ENCODE data around the gene TRMT6.

The TRMT6 gene

DNA sequence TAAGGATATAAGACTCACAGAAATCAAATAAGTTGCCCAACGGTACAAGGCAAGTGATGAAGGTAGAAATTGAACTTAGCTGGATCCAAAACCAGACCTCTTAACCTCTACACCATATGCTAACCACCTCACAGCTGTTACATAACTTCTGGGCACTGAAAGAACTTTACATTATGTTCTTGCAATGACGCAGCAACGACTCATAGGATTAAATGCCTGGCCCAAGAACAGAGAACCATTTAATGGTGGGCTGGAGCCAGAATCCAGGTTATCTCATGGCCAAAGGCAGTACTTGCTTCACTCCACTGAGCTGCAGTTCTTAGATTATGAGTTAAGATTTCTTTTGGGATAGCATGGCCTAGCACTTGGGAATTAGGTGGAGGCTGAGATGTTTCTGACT, 4.4 kb downstream of the TRMT6 start:
- no peak for DNase-seq

DNA sequence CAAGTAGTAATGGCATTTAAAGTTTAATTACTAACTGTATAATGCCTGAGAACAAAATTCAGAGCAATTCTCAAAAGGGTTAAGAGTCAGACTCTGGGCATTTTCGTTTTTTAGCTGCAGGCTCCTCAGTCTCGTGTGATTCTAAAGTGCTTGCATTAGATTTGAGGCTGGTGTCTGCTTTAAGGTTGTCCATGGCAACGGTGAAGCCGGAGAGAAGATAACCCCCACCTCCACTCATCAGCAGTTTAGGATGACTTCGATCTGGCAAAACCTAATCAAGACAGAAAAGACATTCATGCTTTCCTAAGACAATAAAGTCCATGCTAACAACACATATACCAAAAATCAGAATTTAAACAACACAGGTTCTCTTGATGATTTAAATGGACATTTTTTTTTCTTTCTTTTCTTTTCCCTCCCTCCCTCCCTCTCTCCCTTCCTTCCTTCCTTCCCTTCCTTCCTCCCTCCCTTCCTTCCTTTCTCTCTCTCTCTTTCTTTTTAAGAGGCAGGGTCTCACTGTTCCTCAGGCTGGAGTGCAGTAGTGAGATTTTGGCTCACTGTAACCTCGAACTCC, 11.8 kb downstream of the TRMT6 start:
- no peak for DNase-seq

DNA sequence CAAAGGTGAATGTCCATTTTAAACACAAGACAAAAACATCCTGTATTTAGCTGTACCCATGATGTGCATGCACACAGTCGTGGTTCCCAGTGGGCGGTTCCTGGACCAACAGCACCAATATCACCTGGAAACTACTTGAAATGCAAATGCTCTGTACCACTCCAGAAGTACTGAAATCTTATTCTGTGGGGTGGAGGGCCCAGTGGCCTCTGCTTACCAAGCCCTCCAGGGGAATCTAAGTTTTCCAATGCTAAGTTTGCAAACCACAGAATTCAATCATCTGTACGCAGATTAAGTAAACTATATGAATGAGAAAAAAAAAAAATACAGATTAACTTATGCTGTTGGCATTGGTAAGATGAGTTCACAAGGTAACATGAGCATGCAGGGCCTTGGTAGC, 14.1 kb downstream of the TRMT6 start:
- no peak for DNase-seq

DNA sequence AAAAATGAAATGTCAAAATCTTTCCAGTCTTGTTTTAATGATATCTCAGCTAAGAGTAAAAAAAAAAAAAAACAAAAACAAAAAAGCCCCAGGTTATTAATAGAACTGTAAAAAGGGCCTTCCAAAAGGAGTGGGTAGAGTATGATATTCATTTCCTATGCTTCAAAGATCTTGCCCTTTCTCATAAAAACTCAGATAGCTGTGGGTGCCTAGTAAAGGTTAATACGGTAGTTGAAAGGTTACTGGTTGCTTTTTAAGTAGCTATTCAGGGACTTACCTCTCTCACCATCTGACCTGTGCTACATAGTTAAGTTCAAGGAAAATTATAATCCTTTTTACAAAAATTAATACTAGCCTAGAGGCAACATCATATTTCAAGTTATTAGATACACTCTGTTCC, 14.9 kb downstream of the TRMT6 start:
- no peak for DNase-seq

DNA sequence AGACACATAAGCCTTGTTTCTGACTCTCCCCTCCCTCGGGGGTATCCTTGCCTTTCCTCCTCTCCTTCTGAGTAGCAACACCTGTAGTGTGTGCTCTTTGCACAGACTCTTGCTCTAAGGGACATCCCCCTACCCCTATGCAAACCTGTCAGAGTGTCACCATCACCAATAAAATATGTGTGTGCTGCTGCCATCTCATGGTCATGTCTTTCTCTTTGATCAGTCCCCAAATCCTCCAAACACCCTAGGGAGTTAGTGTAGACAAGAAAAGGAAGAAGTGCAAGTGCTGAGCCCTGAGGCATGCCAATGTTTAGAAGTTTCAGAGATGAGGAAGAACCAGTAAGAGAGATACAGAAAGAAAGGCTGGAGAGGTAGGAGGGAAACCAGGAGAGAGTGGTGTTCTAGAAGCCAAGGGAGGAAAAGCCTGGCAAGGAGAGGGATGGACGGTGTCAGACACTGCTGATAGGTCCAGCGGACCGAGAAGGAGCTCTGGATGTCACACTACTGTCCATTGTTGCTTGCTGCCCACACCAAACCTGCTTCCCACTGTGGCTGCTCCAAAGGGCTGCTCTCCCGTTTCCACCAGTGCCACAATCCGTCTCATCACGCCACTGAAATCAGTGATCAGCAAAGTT, 16.4 kb downstream of the TRMT6 start:
- DNase-seq = no peak

DNA sequence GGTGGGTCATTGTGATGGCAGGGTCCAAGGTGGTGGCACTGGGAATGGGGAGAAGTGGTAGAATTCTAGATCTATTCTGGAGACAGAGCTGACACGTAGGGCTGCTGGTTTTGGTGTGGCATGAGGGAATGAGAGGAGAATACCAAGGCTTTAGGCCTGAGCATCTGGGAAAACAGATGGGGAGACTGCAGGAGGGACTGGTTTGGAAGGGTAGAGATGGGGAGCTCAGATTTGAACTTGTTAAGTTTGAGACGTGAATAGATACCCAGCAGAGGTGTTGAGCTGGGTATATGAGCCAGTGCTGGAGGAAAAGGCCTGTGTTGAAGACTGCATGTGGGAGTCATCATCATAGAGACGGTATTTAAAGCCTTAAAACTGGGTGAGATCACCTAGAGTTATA, 17.5 kb downstream of the TRMT6 start:
- no peak for DNase-seq

DNA sequence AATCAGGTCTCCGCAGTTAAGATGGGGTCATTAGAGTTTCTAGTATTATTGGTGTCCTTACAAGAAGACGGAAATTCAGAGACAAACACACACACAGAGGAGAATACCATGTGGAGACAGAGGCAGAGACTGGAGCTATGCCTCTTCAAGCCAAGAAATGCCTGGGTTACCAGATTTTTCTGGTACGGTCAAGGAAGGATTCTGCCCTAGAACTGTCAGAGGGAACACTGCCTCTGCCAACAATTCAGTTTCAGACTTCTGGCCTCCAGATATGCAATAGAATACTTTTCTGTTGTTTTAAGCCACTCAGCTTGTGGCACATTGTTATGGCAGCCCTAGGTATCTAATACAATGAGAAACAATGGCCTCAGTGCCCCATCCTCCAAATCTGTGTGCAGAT, 18.9 kb downstream of the TRMT6 start:
- DNase-seq = no peak

DNA sequence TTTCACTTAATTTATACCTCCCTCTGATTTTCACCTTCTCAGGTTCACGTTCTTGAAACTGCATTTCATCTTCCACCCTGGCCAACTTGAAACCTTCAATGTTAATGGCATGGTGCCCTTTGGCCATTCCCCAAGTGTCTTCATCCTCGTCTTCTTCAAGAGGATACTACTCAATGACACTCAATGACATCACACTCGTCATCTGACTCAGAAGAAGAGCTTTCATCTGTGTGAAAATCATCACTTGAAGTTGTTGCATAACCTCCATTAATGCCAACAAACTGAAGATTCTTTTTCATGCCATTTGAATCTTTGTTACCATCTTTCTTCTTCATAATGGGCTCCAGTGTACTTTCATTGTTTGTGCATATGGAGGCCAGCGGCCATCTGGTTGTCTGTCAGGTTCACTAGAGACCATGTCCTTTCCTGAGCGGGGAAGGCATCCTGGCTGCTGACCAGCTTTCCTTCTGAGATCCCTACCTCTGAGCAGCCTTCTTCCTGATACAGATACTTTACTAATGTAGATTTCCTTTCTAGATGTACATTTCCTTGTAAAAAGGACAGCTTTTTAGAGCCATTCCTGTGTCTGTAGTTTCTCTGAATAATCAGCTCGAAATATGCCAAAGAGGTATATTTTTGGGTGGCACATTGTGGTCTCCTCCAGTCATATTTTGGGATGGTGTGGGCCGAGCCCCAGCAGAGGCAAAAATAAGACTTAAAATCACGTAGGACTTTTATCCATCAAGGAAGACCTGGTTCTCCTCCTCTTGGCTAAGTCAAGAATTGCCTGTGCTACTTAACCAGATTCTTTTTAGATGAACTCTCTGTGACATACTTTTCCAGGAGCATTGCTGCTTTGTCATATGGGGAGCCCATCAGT, 21.3 kb downstream of the TRMT6 start:
- no peak for DNase-seq

DNA sequence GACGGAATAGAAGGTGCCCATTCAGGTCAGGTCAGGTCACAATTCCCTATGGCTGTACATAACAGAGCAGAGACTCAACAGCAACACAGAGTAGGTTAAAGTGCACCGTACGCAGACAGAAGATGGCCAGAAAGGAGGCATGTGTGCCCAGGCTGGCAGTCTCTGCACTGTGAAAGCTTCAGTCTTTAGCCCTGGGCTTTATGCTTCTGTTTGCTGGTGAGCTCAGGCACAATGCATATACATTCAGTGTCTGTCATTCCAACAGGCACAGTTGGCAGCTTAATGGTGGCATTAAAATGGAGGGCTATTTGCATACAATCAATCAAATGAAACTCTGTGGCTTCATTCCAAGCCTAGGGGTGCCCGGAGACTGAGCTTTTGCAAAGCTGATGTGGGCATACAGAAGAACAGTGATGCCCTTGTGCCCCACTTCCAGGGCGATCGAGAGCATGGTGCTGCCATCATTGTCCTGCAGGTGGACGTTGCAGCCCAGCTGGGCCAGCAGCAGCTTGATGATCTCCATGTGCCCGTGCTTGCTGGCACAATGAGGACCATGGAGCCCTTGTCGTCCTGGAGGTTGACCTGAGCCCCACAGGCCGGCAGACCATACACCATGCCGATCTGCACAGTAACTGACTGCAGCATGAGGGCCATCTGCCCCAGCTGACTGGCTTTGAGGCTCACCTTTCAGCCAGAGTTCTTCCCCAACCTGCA, 22.4 kb downstream of the TRMT6 start:
- DNase-seq = no peak

DNA sequence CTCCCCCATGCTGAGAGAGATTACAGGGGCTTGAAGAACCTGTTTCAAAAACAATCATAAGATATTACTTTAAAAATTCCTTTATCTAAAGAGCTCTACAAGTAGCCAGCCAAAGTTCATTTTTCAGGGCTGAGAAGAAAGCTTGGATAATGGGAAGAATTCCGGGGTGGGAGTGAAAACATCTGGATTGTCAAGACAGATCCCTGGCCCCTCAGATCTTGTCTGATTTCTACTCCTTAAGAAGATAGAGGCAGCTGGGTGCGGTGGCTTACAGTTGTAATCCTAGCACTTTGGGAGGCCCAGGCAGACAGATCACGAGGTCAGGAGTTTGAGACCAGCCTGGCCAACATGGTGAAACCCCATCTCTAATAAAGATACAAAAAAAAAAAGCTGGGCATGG, 24.8 kb downstream of the TRMT6 start:
- no peak for DNase-seq

DNA sequence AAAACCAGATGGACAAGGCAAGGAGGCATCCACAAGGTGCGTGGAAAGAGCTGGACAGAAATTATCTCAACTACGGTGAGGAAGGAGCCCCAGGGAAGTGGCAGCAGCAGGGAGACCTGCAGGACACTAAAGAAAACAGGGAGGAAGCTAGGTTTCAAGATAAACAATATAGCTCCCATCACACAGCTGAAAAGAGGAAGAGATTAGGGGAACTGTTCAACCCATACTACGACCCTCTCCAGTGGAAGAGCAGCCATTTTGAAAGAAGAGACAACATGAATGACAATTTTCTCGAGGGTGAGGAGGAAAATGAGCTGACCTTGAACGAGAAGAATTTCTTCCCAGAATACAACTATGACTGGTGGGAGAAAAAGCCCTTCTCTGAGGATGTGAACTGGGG, 26.8 kb downstream of the TRMT6 start:
- DNase-seq = no peak

DNA sequence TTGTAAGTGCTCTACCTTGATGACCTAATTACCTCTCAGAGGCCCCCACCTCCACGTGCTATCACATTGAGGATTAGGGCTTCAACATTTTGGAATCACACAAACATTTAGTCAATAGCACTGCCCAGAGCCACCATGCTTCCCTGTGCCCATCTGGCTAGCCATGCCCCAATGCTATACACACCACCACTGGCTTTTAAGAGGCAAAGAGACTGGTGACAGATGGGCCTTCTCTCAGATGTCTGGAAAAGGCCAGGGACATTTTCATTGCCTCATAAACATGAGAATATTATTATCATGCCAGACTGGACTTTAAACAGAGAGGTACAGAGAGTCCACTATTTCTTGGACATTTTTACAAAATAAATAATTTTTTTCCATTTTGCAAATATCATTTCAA, 29.8 kb downstream of the TRMT6 start:
- no peak for DNase-seq

DNA sequence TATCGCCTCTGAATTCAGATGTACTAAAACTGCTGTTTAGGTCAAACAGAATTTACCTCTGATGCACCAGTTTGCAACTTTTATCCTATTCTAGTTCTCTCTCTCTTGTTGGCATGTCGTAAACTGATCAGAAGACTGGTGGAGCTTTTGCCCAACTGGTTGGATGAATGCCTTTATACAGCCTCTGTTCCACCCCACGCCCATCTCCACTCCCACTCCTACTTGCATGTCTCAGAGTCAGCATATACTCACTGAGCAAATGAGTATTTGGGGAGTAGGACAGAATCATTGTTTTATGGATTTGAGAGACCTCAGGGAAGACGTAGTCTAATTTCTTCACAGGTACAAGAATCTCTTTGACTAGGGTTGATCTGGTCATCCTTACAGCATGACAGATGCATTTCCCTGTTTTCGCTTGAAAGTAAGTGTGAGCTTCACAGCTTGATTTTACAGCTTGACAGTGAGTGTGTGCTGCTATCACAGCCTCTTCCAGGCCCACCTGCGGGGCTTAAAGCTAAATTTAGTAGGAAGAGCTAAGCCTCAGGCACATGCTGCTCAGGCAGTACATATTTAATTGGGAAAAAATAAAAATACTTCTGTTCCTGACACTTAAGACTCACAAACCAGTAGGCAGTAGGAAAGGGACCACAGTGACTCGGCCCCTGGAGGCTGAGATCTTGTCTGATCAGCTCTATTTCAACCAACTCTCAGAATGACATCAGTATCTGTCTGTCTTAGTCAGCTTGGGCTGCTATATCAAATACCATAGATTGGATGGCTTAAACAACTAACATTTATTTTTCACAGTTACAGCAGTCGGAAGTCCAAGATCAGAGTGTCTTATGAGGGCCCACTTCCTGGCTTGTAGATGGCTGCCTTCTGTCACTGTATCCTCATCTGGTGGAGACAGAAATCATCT, 30.4 kb downstream of the TRMT6 start:
- no peak for DNase-seq

DNA sequence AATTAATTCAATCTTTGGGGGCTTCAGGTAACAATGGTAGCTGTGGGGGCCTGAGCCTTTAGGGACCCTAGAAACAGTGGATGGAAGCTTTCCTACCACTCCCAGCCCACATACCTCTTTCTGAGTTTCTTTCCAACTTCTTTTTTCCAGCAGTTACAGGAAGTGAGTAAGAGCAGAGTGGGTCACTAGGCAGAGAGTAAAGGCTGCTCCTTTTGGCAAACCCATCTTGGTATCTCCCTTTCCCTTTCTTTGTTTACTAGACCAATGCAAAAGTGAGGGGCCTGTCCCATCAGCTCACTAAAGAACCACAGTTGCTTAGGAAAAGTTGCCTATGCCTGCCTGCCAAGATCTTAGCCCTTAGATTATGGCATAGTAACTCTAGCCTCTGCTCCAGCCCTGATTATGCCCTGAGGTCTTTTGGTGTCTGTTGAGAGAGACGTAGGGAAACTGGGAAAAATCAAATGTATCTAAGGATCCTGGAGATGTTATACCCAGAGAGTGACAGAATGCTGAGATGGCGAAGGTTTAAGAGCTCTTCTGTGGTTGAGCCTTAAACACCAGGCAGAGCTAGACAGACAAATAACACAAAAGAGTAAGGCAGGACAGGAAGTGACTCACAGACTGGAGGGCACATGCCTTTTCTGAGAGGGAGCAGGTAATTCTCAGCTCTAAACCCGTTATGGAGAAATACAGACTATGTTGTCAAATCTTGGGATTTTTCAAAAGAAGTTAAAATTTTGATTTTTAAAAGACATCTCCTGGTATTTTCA, 31.3 kb downstream of the TRMT6 start:
- DNase-seq = no peak

DNA sequence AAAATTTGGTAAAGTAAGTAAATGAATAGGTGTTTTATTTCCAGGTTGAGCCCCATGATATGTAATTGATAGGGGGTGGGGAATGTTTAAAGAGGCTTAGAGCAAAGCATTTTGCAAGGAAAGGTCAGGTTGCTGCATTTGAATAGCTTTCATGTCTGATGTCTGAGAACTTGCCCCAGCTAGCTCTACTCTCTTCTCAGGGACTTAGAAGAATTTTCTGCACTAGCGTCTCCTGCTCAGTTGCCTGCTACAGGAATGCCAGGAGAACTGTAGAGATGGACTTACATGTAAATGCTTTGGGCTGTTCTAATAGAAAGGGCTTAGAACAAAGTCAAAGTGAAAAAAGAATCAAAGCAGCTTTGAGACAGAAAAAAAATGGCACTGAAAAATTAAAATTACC, 35.5 kb downstream of the TRMT6 start:
- no peak for DNase-seq

DNA sequence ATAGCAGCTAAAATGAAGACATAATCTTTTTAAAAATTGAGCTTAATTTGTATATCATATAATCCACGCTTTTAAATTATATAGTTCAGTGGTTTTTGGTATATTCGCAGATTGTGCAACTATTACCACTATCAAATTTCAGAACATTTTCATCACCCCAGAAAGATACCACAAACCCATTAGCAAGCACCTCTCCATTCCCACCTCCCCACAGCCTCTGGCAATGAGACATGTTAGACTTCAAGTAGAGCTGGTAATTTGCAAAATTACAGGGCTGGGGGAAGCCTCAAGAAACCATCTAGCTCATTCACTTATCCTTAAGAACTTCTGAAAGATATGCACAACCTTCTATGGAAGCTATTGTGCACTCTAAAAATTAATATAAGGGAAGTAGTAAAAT, 37.2 kb downstream of the TRMT6 start:
- DNase-seq = no peak

DNA sequence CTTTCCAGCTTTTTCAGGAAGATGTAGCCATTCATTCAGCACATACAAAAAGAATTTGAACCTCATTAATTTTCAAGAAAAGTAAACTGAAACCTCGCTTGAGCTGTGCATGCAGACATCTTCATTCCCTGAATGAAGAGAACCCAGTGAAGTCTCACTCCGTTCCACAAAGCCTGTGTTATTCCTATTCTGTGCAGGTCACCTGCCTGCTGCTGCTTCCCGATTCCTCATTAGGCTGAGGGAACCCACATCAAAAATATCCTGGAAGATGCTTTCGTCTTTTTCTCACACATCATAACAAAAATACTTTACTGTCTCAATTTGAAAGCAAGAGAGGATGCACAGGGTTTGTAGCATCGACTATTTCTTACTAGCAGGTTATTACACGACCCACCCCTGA, 40.1 kb downstream of the TRMT6 start:
- no peak for DNase-seq

DNA sequence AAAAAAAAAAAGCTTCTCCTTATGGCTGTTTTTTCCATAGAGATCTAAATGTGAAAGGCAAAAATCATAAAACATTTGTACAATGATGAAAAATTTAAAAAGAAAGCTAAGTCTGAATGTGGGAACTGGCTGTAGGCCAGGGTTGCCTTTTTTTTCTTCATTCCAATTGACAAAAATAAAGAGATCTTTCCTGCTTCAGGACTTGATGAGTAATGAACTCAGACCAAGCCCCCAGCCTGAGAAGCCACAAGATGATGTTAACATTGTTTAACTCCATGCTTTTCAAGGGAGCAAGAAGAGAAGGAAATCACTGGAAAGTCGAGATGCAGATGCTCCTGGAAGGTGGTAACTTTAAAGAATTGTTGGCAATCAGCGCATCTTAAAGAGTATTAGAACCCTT, 41.4 kb downstream of the TRMT6 start:
- DNase-seq = no peak

DNA sequence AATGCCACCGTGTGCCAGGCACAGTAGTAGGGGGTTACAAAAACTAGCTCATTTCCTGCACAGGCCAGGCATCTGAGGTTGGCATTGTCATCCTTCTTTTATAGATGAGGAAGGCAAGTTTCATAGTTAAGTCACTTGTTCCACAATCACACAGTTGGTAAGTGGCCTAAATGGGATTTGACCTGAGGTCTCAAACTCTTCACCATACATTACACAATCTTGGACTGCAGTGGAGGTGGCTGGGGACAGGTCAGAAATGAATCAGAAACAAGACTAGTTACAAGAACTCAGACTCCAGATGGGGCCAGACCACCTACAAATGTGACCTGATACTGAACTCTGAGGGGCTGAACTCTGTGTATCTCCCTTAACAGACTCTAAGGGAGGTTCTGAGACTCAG, 49.4 kb downstream of the TRMT6 start:
- no peak for DNase-seq

DNA sequence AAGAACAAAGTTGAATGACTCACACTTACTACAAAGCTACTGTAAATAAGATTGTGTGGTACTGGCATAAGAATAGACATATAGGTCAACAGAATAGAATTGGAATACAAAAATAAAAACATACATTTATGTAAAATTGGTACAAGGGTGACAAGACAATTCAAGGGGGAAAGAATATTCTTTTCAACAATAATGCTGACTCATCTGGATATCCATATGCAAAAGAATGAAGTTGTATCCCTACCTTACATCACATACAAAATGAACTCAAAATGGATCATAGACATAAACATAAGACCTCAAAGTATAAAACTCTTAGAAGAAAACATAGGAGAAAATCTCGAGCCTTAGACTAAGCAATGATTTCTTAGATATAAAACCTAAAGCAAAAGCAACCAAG, 50.9 kb downstream of the TRMT6 start:
- no peak for DNase-seq

DNA sequence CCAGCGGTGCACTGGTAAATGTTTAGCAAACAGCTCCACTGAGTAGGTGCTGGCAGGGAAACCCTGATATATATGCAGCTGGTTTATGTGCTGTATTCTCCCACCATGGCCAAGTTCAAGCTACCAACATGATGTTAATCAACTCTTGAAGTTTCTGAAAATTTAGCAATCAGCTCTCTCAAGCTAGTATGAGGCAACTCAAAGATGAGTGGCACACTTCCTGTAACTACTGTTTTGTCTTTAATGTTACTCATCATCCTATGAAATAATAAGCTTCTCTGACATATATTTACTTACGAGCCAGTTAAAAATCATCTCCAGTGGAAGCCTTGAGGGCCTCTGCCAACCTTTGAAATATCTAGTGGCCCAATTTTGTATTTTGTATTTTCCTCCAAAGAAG, 54.7 kb downstream of the TRMT6 start:
- DNase-seq = no peak

DNA sequence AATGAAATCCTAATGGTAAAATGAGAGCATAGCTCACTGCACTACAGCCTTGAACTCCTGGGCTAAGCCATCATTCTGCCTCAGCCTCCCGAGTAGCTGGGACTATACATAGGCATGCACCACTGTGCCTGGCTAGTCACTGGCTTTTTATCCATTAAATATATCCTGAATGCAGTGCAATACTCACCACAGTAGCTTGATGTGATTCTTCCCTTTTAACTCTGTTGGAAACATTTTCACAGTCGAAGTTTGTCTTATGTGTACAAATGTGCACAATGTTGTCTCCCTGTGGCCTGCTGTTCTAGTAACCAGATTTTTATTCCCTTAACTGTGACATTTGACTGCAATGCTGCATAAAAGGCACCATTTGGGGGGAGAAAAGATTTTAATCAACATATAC, 56.7 kb downstream of the TRMT6 start:
- DNase-seq = no peak
